Measurements from ENCODE around the gene FASN.

The FASN gene

GRCh38 chr17:82072827-82073226, 25.2 kb downstream of the FASN start:
- DNase-seq, result no peak

- DNase-seq, result no peak
Measured at GRCh38 chr17:82070611-82071010, 27.4 kb downstream of the FASN start.

- peak; percentile 74 to 77 for DNase-seq
Measured at GRCh38 chr17:82065638-82066303, 32.3 kb downstream of the FASN start, which contains the start of gene DUS1L. Gene DUS1L, minus strand, starts transcription at chr17:82065804. Its CDS starts 745 bp downstream, at chr17:82065059.

- no peak for DNase-seq
Measured at GRCh38 chr17:82065193-82065637, 32.8 kb downstream of the FASN start.

GRCh38 chr17:82064433-82065192, 33.4 kb downstream of the FASN start:
- no peak for DNase-seq

- no peak for DNase-seq
Measured at GRCh38 chr17:82063424-82064415, 34.3 kb downstream of the FASN start.

- DNase-seq, result no peak
Measured at GRCh38 chr17:82062984-82063368, 35.1 kb downstream of the FASN start.

GRCh38 chr17:82062076-82062983, 35.7 kb downstream of the FASN start:
- no peak for DNase-seq

- DNase-seq, result no peak
Measured at GRCh38 chr17:82061047-82061925, 36.8 kb downstream of the FASN start.

GRCh38 chr17:82060614-82061013, 37.4 kb downstream of the FASN start:
- no peak for DNase-seq

GRCh38 chr17:82060001-82060380, 38.0 kb downstream of the FASN start:
- no peak for DNase-seq

- no peak for DNase-seq
Measured at GRCh38 chr17:82059272-82060000, 38.6 kb downstream of the FASN start.

GRCh38 chr17:82058855-82059249, 39.2 kb downstream of the FASN start:
- DNase-seq, result no peak

- DNase-seq, result no peak
Measured at GRCh38 chr17:82058230-82058854, 39.7 kb downstream of the FASN start.

- DNase-seq, result peak in 1 of 2 experiments; percentile 4
Measured at GRCh38 chr17:82056729-82057621, 41.1 kb downstream of the FASN start.

GRCh38 chr17:82055965-82056728, 41.9 kb downstream of the FASN start:
- no peak for DNase-seq

- peak in 1 of 2 experiments; percentile 6 for DNase-seq
Measured at GRCh38 chr17:82055023-82055964, 42.7 kb downstream of the FASN start.

Measured in activated CD4-positive, alpha-beta T cell treated with anti-CD3 and anti-CD28 coated beads, Interleukin-2, amount 50 U/mL, for 48 hours (primary cell).